Right lung (tissue), 5 donors: ENCODE data around the gene SP100. TPM values are rescaled to one million over a fixed set of nuclear protein-coding genes. Genes with fewer than 3 reads are reported as not detected.
"Not testable (repeated sequence)": the region's sequence is repeated elsewhere in the genome, so short reads cannot be mapped to it uniquely, and the experiment has no call there.

Experiments used
- DNase-seq, 2 donors: peaks; one replicate each; pipeline ENCODE4 v3.0.0-alpha.2; 2013
- polyA plus RNA-seq, 5 donors: library from polyadenylated mRNA; unstranded; fragments of 120-200 nt; gene quantifications; one replicate each; pipeline versions ENCODE4 v1.2.1 to v1.2.3, GENCODE V29; 2013; ENCODE audit warnings: inconsistent platforms in 1 of 5, low replicate concordance in 1 of 5; ENCODE audit not compliant: insufficient read length in 5 of 5, insufficient read depth in 1 of 5

Gene SP100
- polyA plus RNA-seq, 5 donors, result 44.0 to 75.2 (median 68.4) TPM

DNA sequence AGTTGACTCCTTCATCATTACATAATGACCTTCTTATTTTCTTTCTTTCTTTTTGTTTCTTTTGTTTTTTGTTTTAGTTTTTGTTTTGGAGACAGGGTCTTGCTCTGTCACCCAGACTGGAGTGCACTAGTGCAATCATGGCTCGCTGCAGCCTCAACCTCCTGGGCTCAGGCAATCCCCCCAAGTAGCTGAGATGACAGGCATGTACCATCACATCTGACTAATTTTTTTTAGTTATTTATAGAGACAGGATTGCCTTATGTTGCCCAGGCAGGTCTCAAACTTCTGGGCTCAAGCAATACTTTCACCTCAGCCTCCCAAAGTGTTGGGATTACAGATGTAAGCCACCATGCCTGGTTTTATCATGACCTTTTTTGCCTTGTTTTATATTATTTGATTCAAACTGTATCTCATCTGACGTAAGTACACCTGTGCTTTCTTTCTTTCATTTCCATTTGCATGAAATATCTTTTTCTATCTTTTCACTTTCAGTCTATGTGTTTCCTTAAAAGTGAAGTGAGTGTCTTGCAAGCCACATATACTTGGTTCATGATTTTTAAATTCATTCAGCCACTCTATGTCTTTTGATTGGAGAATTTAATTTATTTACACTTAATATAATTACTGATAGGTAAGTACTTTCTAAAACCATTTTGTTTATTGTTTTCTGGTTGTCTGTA lies 39.1 kb downstream of the SP100 start:
- DNase-seq, result no peak

- no peak for DNase-seq
Observed at GRCh38 chr2:230457073-230457768, 41.2 kb downstream of the SP100 start.

DNA sequence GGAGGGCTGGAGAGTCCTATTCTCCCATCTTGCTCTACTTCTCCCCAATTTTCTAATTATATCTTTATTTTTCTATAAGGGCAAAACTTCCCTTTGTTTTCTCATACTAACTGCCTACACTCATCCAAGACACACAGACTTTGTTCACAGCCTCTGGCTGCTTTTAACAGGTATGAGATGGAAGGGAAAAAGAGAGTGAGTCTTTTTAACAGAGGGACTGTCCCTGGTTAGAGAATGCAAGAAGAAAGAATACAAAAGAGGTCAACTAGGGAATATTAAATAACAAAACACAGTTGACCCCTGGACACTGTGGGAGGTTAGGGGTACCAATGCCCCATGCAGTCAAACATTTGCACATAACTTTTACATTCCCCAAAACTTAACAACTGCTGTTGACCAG lies 41.8 kb downstream of the SP100 start:
- no peak for DNase-seq

DNA sequence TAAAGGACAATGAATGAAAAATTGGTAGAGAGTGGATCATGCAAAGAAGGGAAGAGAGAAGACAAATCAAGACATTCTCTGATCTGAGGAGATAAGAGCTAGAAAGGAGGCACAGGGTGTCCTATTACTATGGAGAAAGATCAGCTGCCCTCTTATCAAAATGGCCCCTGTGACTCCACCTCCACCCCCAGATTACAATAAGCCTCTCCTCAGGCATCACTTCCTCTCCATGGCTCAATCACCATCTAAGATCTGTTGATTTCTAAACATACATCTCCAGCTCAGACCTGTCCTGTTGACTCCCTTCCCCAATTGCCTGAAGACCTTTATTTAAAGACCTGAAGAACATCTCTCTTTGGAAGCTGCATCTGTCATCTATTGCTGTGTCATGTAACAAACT lies 43.2 kb downstream of the SP100 start:
- no peak for DNase-seq

DNA sequence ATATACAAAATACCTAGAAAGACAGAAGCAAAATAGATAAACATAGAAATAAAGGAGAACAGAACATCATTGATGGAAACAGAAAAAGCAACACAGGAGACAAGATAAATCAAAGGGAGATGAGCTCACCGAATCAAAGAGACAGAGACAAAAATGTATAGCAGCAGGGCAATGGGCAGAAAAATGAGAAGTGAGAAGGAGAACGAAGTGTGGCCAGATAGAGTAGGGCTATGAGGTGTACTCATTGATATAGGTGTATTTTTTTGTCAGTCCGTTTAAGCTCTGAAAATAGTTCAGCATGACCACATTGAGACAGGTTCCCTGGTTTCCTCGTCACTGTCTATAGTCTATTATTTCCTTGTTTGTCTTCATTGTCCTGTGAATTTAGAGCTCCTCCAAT lies 55.1 kb downstream of the SP100 start:
- no peak for DNase-seq

GRCh38 chr2:230472621-230473018 lies 56.6 kb downstream of the SP100 start:
- DNase-seq, result no peak

DNA sequence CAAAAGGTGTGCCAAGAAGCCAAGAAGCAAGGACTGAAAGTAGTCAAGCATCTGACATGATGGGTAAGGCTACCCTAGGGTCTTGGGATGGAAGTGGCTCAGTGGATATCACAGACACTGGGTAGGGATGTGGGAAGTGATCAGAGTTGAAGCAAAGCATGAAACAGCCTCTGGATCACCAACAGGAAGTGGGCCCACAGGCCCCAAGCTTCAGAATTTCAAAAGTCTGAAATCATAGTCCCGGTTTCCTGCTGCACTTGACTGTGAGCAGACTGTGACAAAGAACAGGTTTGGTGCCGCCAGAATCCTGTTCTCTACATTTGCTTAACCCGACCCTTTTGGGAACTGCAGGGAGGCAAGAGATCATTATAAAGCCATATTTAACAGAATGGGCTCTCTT lies 57.4 kb downstream of the SP100 start:
- no peak for DNase-seq

- DNase-seq, result no peak
Observed at GRCh38 chr2:230475143-230475542, 59.1 kb downstream of the SP100 start.

GRCh38 chr2:230485801-230486341 lies 69.9 kb downstream of the SP100 start:
- no peak for DNase-seq

- DNase-seq, result not testable (repeated sequence)
Observed at GRCh38 chr2:230491219-230491618, 75.2 kb downstream of the SP100 start.

DNA sequence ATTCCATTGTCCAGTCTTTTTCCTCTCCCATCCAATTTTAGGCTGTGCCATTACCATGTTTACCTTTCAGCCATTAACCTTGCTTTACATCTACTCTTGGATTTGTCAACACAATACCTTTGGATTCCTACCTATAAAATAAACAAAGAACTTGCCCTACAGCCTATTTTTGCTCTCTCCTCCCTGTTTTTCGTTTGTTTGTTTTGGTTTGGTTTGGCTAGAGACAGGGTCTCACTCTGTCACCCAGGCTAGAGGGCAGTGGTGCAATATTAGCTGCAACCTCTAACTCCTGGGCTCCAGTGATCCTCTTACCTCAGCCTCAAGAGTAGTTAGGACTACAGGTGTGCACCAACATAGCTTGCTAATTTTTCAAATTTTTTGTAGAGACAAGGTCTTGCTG lies 76.1 kb downstream of the SP100 start:
- no peak for DNase-seq

- DNase-seq, result no peak
Observed at GRCh38 chr2:230494980-230495379, 79.0 kb downstream of the SP100 start.

DNA sequence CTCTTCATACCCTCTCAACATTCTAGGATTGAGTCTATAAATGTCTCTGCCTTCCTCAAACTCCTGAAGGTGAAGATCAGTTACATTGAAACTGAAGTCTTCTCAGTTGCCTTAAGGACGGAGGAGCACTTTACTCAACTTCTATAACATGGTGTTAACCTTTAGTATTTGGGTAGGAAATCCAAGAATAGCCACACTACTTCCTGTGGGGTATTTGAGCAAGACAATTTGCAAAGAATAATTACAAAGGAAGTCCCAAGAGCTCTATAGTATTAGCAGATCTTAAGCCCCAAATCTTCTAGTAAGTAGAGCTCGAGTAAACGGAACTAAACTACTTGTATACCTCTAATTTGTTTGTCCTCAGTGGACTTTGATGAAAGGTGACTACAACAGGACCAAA lies 80.9 kb downstream of the SP100 start:
- no peak for DNase-seq

GRCh38 chr2:230498506-230499107 lies 82.6 kb downstream of the SP100 start:
- DNase-seq, result no peak

DNA sequence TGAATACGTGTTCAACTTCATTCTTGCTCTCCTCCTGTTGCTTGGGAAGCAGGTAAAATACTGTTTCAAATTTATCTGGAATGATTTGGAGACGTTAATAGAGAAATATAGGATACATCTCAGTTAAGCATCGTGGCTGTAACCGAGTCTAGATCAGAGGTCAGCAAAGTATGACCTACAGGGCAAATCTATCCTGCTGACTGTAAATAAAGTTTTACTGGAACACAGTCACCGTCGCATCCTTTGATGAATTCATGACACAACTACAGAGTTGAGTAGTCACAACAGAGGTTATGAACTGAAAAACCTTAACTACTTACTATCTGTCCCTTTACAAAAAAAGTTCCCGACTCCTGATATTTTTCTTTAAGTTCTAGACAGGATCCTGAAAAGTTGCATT lies 86.6 kb downstream of the SP100 start:
- DNase-seq, result no peak

DNA sequence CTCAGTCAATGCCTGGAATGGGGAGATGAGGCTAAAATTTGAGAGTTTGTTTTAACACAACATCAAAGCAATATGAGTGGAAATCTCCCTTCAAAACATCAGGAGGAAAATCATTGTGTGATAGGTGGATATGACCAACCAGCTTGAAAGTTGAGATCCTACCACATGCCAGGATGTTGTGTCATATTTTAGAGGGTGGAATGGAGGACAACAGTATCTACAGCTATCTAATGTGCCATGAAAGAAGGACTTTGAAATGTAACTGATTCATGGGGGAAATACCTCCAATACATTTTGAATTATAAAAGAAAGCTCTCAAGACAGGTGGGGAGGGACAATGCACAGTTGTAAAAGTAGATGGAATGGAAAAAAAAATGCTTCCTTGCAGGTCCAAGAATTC lies 87.8 kb downstream of the SP100 start:
- no peak for DNase-seq

DNA sequence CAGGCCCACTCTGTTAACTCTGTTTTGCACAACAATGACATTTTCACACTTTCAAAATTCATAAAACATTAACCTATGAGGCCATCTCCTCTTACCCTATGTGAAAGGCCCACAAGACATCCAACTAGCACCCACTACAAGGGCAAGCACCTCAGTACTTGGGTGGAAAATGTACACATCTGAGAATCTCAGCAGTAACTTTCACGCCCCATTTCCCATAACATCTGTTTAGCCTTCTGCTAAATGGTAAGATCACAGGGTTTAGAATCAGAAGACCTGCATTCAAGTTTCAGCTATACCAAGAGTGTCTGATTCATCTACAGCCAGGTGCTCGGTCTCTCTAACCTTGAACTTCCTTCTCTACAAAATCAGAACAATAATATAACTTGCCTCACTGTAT lies 89.2 kb downstream of the SP100 start:
- DNase-seq, result no peak

GRCh38 chr2:230512955-230513748 lies 97.2 kb downstream of the SP100 start:
- no peak for DNase-seq

- DNase-seq, result no peak
Observed at GRCh38 chr2:230520061-230520874, 104.3 kb downstream of the SP100 start.

DNA sequence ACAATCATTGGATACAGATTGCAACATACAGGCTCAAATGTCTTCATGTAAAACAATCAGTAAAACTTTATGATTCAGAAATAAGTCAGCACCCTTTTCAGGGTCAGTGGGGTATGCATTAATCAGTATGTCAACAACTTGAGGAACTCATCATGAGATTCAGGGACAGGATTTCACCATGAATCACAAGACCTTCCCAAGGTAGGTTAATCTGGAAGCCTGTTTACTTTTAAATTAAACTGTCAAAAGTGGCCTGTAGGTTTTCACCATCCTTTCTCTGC lies 104.8 kb downstream of the SP100 start:
- DNase-seq, result no peak

- DNase-seq, result no peak
Observed at GRCh38 chr2:230521386-230521785, 105.4 kb downstream of the SP100 start.

DNA sequence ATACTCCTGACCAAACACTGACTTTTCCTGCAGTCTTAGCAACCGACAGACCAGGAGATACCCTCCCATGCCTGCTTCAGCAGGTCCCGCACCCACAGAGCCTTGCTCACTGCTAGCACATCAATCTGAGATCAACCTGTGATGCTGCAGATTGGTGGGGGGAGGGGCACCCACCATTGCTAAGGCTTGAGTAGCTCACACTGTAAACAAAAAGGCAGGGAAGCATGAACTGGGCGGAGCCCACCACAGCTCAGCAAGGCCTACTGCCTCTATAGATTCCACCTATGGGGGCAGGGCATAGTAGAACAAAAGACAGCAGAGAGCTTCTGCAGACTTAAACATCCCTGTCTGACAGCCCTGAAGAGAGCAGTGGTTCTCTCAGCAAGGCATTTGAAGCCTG lies 109.7 kb downstream of the SP100 start:
- no peak for DNase-seq
